Measurements from ENCODE around the gene ASB1. TPM values are rescaled to one million over a fixed set of nuclear protein-coding genes. Genes with fewer than 3 reads are reported as not detected.

ASB1 gene
- total RNA-seq, 1 experiment from 2014 or later: 46.0 TPM

DNA sequence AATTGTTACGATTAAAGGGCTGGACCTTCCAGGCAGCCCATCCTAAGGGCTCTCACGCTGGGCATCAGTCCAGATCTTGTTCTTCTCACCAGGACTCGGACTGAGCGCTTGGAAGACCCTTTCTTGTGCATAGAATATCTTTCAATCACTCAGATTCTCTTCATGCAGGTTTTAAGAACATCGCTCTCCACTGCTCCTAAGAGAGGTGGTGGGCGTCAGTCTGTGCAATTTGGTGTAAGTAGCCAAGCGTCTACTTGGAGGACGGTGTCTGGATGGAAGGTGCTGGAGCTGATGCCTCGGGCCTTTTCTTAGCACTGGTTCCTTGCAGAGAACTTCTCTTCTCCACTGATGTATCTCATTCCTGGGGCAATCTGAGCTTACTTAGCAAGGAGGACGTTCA, 68.7 kb downstream of the ASB1 start:
- DNase-seq: no peak
- no peak overlapping the region for H2BK20ac ChIP-seq (ENCODE audit: low read depth, low read length, poor library complexity, severe bottlenecking)
- H3K14ac ChIP-seq (ENCODE audit: insufficient read depth, low read length): no peak overlapping the region
- no peaks in the 10 kb centered on the region for H3K9me3 ChIP-seq (ENCODE audit: control insufficient read depth, low read depth, low read length)
- H3K27ac Mint-ChIP-seq: no peak overlapping the region
- no peak overlapping the region for H2BK12ac ChIP-seq (ENCODE audit: insufficient read length, low read depth, low read length)
- no peak overlapping the region for H4K5ac ChIP-seq (ENCODE audit: insufficient read length, low read depth, low read length)
- H4K20me1 ChIP-seq (ENCODE audit: control insufficient read depth, insufficient read depth, insufficient read length): no peaks in the 10 kb centered on the region
- no peaks in the 10 kb centered on the region for H3K23me2 ChIP-seq (ENCODE audit: insufficient read length, low read depth, low read length, poor library complexity, severe bottlenecking)
- no peak overlapping the region for H2AFZ ChIP-seq (ENCODE audit: low read length)
- no peak overlapping the region for H3T11ph ChIP-seq (ENCODE audit: low read length)
- H3K79me2 ChIP-seq (ENCODE audit: insufficient read depth, low read length): no peaks in the 10 kb centered on the region
- H3K9me3 Mint-ChIP-seq: no peaks in the 10 kb centered on the region
- TF ChIP-seq CTCF (conservative IDR thresholded peaks at IDR 0.05): no peak
- no peak overlapping the region for H3K9ac ChIP-seq (ENCODE audit: extremely low read depth, insufficient read length, low read length)
- H2BK5ac ChIP-seq (ENCODE audit: insufficient read length, low read length): no peak overlapping the region
- H3K18ac ChIP-seq (ENCODE audit: insufficient read length, low read depth, low read length): no peak overlapping the region
- no peak overlapping the region for H3K27ac ChIP-seq (ENCODE audit: insufficient read length, low read depth, low read length)
- H3K4ac ChIP-seq (ENCODE audit: low read depth, low read length): no peak overlapping the region
- WGBS (ENCODE audit: extremely low coverage, insufficient read length, low lambda C conversion rate): no CpG with 5 or more reads among the region's 10 CpGs
- no peaks in the 10 kb centered on the region for H3K79me1 ChIP-seq (ENCODE audit: insufficient read depth, low read depth, low read length, poor library complexity, severe bottlenecking)
- H2BK15ac ChIP-seq (ENCODE audit: low read depth, low read length): no peak overlapping the region
- no peak overlapping the region for H3K23ac ChIP-seq (ENCODE audit: insufficient read length, low read depth, low read length)
- H3K4me1 ChIP-seq (ENCODE audit: insufficient read depth, low read length): no peaks in the 10 kb centered on the region
- H2AK5ac ChIP-seq (ENCODE audit: insufficient read length, low read length): no peak overlapping the region
- no peak overlapping the region for H3K56ac ChIP-seq (ENCODE audit: insufficient read length, low read depth, low read length)
- H3K4me3 Mint-ChIP-seq: no peak overlapping the region
- no peak overlapping the region for H2BK120ac ChIP-seq (ENCODE audit: low read depth, low read length, poor library complexity, severe bottlenecking)
- H3K27me3 ChIP-seq (ENCODE audit: insufficient read depth, low read length): no peaks in the 10 kb centered on the region
- H3K4me1 Mint-ChIP-seq: peaks cover 5 to 8% of the 10 kb centered on the region in 2 experiments; a peak in 3 of 4 replicates
- H3K27me3 Mint-ChIP-seq (ENCODE audit: low read depth): peaks cover 5% of the 10 kb centered on the region
- H4K8ac ChIP-seq (replicated peaks; ENCODE audit: insufficient read length, low read depth, low read length): no peak overlapping the region
- H3K4me2 ChIP-seq (ENCODE audit: insufficient read depth, insufficient read length, low read length): no peak overlapping the region
- H3K36me3 Mint-ChIP-seq (ENCODE audit: insufficient read depth in 1 of 3, low read depth in 3 of 3): no peaks in the 10 kb centered on the region
- no peak overlapping the region for H4K91ac ChIP-seq (ENCODE audit: insufficient read length, low read depth, low read length)
